Astrocyte of the spinal cord (primary cell): ENCODE results near the gene MIER2.

Experiments used
- DNase-seq: peaks from one replicate; pipeline ENCODE4 v3.0.0; 2011; ENCODE audit warnings: low read depth, low spot score
- H3K4me3 ChIP-seq: 2 replicates; pipeline ENCODE4 v1.5.1; 2011; ENCODE audit warnings: low read depth, mild to moderate bottlenecking, low read length, moderate library complexity
- in situ Hi-C: cut with HindIII; loops from 2 replicates; pipeline ENCODE4 v1.10.0; 2017; ENCODE audit warnings: low sequenced_read_pairs
- TF ChIP-seq, protein P1 (sequence below): IDR thresholded peaks from 2 replicates; pipeline ENCODE4 v1.5.1; 2012; ENCODE audit warnings: low read depth, mild to moderate bottlenecking, low read length, inconsistent platforms

Gene MIER2

DNA sequence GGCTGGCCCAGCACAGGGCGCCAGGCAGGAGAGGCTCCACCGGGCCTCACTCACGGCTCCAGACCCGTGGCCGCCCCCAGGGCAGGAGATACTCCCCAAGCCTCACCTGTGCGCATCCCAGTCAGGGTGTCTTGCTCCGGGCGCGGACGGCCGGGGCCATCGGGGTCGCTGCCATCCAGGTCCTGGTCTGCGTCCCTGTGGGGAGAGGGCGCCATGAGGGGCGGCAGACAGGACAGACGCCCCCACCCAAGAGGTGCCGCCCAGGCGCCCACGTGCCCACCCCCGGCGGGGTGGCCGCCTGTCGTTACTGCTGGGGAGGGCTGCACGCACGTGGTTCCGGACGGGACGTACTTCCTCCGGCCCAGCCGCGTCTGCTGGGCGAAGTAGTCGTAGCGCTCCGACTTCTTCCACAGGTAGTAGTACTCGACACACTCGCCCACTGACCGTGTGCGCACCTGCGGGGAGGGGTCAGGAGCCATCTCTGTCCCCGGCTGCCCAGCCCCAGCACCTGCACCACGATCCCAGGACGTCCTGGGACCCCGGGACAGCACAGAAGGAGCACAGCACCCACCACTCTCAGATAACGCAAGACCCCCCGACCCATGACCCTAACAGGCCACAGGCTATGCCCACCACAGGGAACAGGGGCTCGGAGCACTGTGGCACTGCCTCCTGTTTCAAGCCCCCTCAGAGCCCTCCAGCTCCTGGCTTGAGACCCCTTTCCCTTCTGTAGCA is 36.0 kb downstream of the MIER2 start:
- TF ChIP-seq, protein P1, sequence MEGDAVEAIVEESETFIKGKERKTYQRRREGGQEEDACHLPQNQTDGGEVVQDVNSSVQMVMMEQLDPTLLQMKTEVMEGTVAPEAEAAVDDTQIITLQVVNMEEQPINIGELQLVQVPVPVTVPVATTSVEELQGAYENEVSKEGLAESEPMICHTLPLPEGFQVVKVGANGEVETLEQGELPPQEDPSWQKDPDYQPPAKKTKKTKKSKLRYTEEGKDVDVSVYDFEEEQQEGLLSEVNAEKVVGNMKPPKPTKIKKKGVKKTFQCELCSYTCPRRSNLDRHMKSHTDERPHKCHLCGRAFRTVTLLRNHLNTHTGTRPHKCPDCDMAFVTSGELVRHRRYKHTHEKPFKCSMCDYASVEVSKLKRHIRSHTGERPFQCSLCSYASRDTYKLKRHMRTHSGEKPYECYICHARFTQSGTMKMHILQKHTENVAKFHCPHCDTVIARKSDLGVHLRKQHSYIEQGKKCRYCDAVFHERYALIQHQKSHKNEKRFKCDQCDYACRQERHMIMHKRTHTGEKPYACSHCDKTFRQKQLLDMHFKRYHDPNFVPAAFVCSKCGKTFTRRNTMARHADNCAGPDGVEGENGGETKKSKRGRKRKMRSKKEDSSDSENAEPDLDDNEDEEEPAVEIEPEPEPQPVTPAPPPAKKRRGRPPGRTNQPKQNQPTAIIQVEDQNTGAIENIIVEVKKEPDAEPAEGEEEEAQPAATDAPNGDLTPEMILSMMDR, result no peak
- no peak for DNase-seq
- in situ Hi-C loops, result no loop called here
- no peak overlapping the region for H3K4me3 ChIP-seq

DNA sequence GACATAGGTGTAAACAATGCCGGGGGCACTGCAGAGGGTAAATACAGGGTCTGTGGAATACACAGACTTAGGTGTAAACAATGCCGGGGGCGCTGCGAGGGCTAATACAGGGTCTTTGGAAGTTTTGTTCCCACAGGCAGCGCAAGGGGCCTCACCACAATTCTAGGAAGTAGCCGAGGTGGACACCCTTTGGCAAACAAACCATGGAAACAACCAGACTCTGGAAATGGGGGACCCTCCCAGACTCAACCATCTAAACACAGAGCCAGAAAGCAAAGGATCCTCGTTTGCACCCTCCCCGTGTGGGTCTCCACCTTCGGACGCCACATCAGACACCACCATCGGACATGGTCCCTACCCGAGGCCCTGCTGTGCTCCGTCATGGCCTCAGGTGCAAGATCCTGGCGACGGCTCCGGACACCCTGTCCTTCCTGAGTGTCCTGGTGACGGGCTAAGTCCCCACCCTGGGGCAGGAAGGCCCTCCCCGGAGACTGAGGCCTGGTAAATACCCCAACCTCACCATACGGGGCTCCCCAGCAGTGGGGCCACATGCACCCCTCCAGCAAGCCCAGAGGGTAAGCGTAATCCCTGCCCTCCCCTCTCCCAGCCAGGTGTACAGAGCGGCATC is 36.7 kb downstream of the MIER2 start:
- in situ Hi-C loops, result no loop called here
- TF ChIP-seq, protein P1, result no peak
- DNase-seq, result no peak
- no peak overlapping the region for H3K4me3 ChIP-seq

DNA sequence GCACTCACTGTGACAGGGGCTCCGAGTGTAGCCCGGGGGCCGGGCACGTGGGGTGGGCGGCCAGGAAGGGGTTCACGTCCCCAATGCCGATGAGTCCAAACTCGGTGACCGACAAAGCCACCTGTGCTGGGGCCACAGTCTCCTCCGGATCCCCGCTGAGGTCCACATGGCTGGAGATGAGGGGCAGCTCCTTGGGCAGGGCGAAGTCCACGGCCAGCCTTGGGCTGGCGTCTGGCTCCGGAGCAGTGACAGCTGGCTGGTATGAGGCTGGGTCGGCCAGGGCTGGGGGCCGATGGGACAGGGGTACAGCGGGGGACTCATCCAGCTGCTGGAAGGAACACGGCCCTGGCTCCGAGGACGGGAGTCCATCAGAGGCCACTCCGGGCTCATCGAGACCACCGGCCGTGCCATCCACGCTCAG is 37.5 kb downstream of the MIER2 start:
- no peak overlapping the region for H3K4me3 ChIP-seq
- no peak for DNase-seq
- TF ChIP-seq, protein P1, result no peak
- in situ Hi-C loops, result no loop called here

DNA sequence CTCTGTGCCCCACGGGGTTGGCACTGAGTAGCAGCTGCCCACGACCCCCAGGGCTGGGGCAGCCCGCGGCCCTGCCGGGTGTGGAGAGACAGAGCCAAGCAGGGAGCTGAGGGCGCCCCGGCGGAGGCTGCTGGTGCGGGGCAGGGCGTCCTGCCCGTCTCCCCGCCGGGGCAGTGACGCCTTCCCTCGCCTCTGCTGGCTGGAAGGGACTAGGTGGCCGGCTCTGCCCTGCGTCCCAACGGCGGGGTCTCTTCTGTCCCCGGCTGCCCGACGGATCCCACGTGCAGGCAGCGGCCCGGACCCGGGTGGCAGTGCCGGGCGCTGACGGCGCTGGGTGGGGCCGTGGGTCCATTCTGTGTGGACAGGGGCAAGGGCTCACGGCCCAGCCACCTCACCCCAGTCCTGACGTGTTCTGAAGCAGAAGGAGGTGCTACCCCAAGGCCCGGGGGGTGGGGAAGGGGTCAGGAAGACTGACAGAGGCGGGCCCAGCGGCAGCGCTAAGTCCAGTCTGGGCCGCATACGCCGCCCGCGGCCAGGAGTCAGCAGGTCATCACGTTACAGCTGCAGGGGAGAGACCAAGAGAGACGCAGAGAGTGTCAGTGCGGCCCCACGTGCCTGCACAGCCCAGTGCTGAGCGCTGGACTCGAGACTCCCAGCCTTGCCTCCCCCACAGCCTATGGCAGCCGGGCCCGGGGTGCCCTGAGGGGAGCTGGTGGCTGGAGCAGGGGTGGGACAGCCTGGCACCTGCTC is 38.3 kb downstream of the MIER2 start:
- H3K4me3 ChIP-seq, result no peak overlapping the region
- TF ChIP-seq, protein P1, result no peak
- no peak for DNase-seq
- in situ Hi-C loops, result no loop called here

DNA sequence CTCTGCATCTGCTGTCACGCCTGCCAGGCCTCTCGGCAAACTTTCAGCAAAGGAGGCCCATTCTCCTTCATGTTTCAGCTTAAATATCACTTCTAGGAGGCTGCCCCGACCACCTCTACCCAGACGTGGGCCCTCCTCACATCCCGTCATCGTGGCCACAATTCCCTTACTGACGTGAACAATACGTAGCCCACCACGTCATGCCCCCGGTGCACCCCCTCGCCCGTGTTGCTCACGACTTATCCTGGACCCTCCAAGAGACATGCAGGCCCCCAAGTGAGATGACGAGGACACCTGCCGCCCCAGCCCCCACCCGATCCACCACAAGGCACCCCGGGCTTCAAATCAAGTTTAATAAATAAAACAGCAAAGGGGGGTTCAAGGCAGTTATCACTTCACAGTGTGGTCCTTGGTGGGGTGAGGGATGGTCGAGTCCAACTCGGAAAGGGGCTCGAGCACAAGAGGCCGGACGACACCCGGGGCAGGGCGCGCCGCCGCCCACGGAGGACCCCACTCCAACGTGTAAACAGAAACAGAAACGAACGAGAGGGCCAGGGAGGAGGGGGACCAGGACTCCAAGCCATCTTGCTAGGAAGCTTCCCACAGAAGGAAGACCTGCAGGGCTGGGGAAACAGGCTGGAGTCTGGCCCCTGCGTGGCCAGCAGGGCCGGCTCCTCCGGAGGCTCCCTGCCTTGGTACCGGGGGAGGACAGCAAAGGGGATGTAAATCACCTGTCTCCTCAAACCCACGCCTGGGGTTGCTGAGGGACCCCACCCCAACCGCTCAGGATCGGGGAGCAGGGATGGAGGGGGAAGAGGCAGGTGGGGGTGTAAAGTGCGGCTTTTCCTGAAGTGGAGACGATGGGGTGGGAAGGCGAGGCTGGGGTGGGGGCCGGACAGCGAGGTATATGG is 39.1 kb downstream of the MIER2 start:
- TF ChIP-seq, protein P1, result no peak
- H3K4me3 ChIP-seq, result no peak overlapping the region
- DNase-seq, result no peak
- in situ Hi-C loops, result no loop called here
